Psoas muscle (tissue), 8 donors: ENCODE data around the gene P4HB. TPM values are rescaled to one million over a fixed set of nuclear protein-coding genes. Genes with fewer than 3 reads are reported as not detected.
A peak's percentile ranks its signal among the peaks of the same experiment; 100 is the strongest.

Source experiments
- ATAC-seq, 4 donors: fragments of 200-7000 bp; cut with Tn5 transposase; one replicate each; pipeline ENCODE4 v1.9.1; 2020; ENCODE audit warnings: moderate library complexity in 3 of 4, mild to moderate bottlenecking in 2 of 4
- DNase-seq, 2 donors: peaks; one replicate each; pipeline ENCODE4 v3.0.0-alpha.2; 2020
- H3K27ac ChIP-seq: fragments of 200-600 bp; one replicate; pipeline ENCODE4 v1.8.0; 2022
- H3K27me3 ChIP-seq, 3 donors: fragments of 200-600 bp in 1 of 3; one replicate each; pipeline versions ENCODE4 v1.6.1 to v1.8.0; 2013 to 2022; ENCODE audit warnings: low read length in 2 of 3, mild to moderate bottlenecking in 2 of 3, moderate library complexity in 1 of 3; ENCODE audit not compliant: insufficient read depth in 3 of 3
- H3K36me3 ChIP-seq, 2 donors: fragments of 200-600 bp in 1 of 2; one replicate each; pipeline versions ENCODE4 v1.6.1 to v1.8.0; 2013 to 2022; ENCODE audit warnings: low read depth in 1 of 2, mild to moderate bottlenecking in 1 of 2, moderate library complexity in 1 of 2; ENCODE audit not compliant: insufficient read depth in 1 of 2
- H3K4me1 ChIP-seq: fragments of 200-600 bp; one replicate; pipeline ENCODE4 v1.8.0; 2022
- H3K4me3 ChIP-seq: fragments of 200-600 bp; one replicate; pipeline ENCODE4 v1.8.0; 2022; ENCODE audit warnings: mild to moderate bottlenecking
- H3K9me3 ChIP-seq: fragments of 200-600 bp; one replicate; pipeline ENCODE4 v1.8.0; 2022
- WGBS, 3 donors: extraction: QIAGEN DNeasy Blood & Tissue Kit; methylation state at CpG; one replicate each; pipeline versions ENCODE4 v1.1.6 to v1.1.7; 2013; 5-methylcytosine and 5-hydroxymethylcytosine counted together
- intact Hi-C, 2 donors: fragments of 100-400 bp; cut with DNase I; formaldehyde crosslinking; loops; one replicate each; pipeline versions ENCODE4 v1.11.0 to v1.14.2; 2022
- polyA plus RNA-seq, 3 donors: library from polyadenylated mRNA; stranded (reverse); fragments of 200-250 nt; gene quantifications; one replicate each; pipeline ENCODE4 v1.2.3, GENCODE V29; 2013
- total RNA-seq, 4 donors: library from RNA; stranded (reverse); fragmentation: NEBNext Ultra II Directional in 2 of 4; extraction: Animal tissue kit (Norgen Biotek cat#: 25700) in 2 of 4; gene quantifications; one replicate each; pipeline versions ENCODE4 v1.2.1 to v1.2.4, GENCODE V29; 2021 to 2023
- TF ChIP-seq, protein P1 (sequence below): fragments of 200-600 bp; IDR thresholded peaks from one replicate; pipeline ENCODE4 v1.8.0; 2022; ENCODE audit warnings: antibody characterized with exemption
- donor health status: healthy with polysubstance abuse.
- donor health status: DM: no; HTN: no; CAD: no; lungs with moderate emphysema.
- donor health status: Bipolar disorder and iron deficiency.
- donor health status: healthy.
- donor health status: DM: yes; HTN: yes; CAD: no.
- donor health status: DM: no; HTN: no; CAD: no.
- donor health status: DM: no; HTN: no; CAD: no.
- donor health status: DM: yes; HTN: yes; CAD: no.

P4HB gene
- total and polyA plus RNA-seq, 7 donors: 236 to 384 (median 267) TPM

GRCh38 chr17:81866440-81867169 lies 6.3 kb upstream of the P4HB start:
- TF ChIP-seq, protein P1, sequence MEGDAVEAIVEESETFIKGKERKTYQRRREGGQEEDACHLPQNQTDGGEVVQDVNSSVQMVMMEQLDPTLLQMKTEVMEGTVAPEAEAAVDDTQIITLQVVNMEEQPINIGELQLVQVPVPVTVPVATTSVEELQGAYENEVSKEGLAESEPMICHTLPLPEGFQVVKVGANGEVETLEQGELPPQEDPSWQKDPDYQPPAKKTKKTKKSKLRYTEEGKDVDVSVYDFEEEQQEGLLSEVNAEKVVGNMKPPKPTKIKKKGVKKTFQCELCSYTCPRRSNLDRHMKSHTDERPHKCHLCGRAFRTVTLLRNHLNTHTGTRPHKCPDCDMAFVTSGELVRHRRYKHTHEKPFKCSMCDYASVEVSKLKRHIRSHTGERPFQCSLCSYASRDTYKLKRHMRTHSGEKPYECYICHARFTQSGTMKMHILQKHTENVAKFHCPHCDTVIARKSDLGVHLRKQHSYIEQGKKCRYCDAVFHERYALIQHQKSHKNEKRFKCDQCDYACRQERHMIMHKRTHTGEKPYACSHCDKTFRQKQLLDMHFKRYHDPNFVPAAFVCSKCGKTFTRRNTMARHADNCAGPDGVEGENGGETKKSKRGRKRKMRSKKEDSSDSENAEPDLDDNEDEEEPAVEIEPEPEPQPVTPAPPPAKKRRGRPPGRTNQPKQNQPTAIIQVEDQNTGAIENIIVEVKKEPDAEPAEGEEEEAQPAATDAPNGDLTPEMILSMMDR: no peak
- no peak for ATAC-seq
- Histone ChIP-seq H3K36me3 (peaks cover 0 to 54% of the 10 kb centered on the region in 2 donors), H3K9me3 (no peaks in the 10 kb centered on the region), H3K27ac (peak overlapping the region; percentile 99), H3K4me3 (no peak overlapping the region), H3K4me1 (peaks cover 48% of the 10 kb centered on the region), H3K27me3 (no peaks in the 10 kb centered on the region)
- intact Hi-C loops: loop anchor here in 1 of 2 donors (5.0 kb wide), 1 partner anchor 71 kb away; the partner anchor contains the start of gene PYCR1
- 66 to 78% (median 72%) methylated on average over 18 of the region's 18 CpGs for WGBS, 3 donors
- no peak for DNase-seq

GRCh38 chr17:81865733-81866439 lies 5.6 kb upstream of the P4HB start:
- Histone ChIP-seq H3K36me3 (peaks cover 0 to 54% of the 10 kb centered on the region in 2 donors), H3K4me3 (no peak overlapping the region), H3K9me3 (no peaks in the 10 kb centered on the region), H3K27me3 (no peaks in the 10 kb centered on the region), H3K27ac (peak overlapping the region; percentile 99), H3K4me1 (peaks cover 48% of the 10 kb centered on the region)
- ATAC-seq: no peak
- 46 to 64% (median 51%) methylated on average over 18 of the region's 18 CpGs for WGBS, 3 donors
- no peak for DNase-seq
- TF ChIP-seq, protein P1: no peak
- intact Hi-C loops: loop anchor here in 1 of 2 donors (5.0 kb wide), 1 partner anchor 71 kb away; the partner anchor contains the start of gene PYCR1

GRCh38 chr17:81865358-81865732 lies 5.0 kb upstream of the P4HB start:
- no peak overlapping the region for H3K4me3 ChIP-seq
- H3K27ac ChIP-seq: peak overlapping the region; percentile 99
- TF ChIP-seq, protein P1: no peak
- no peaks in the 10 kb centered on the region for H3K27me3 ChIP-seq
- no peaks in the 10 kb centered on the region for H3K9me3 ChIP-seq
- DNase-seq: no peak
- H3K36me3 ChIP-seq: peaks cover 0 to 53% of the 10 kb centered on the region in 2 donors
- ATAC-seq: no peak
- H3K4me1 ChIP-seq: peaks cover 48% of the 10 kb centered on the region
- 89 to 97% (median 96%) methylated on average over 8 of the region's 8 CpGs for WGBS, 3 donors
- intact Hi-C loops: loop anchor here in 1 of 2 donors (5.0 kb wide), 1 partner anchor 72 kb away; the partner anchor contains the start of gene PYCR1

- WGBS, 3 donors: 75 to 76% (median 76%) methylated on average over 9 of the region's 9 CpGs
- DNase-seq (no peak), ATAC-seq (no peak)
- H3K36me3 ChIP-seq: peaks cover 0 to 41% of the 10 kb centered on the region in 2 donors
- no peak overlapping the region for H3K4me3 ChIP-seq
- peak overlapping the region; percentile 98 for H3K27ac ChIP-seq
- TF ChIP-seq, protein P1: no peak
- intact Hi-C loops: no loop called here
- no peaks in the 10 kb centered on the region for H3K9me3 ChIP-seq
- H3K27me3 ChIP-seq: no peaks in the 10 kb centered on the region
- peaks cover 41% of the 10 kb centered on the region for H3K4me1 ChIP-seq
These were observed 3.8 kb upstream of the P4HB start for GRCh38 chr17:81863833-81864768.
